Thoracic aorta (tissue), 2 donors: ENCODE data around the gene TTLL4. TPM values are rescaled to one million over a fixed set of nuclear protein-coding genes. Genes with fewer than 3 reads are reported as not detected.
A peak's percentile ranks its signal among the peaks of the same experiment; 100 is the strongest.

Source experiments
- ATAC-seq: fragments of 150-250 bp; one replicate; pipeline ENCODE4 v1.8.0; 2017; ENCODE audit warnings: low read depth; ENCODE audit not compliant: insufficient number of reproducible peaks, low FRiP score
- DNase-seq: peaks from one replicate; pipeline ENCODE4 v3.0.0-alpha.2; 2020; ENCODE audit warnings: low spot score
- H3K27ac ChIP-seq, 2 donors: fragments of 200-600 bp; sonication (generic); 1 replicate in 1 of 2; 2 replicates in 1 of 2; pipeline ENCODE4 v1.5.1; 2016; ENCODE audit warnings: mild to moderate bottlenecking in 2 of 2, moderate library complexity in 2 of 2
- H3K27me3 ChIP-seq: fragments of 200-600 bp; sonication (generic); replicated peaks from 2 replicates; pipeline ENCODE4 v1.6.0; 2016; ENCODE audit warnings: mild to moderate bottlenecking; ENCODE audit not compliant: insufficient read depth
- H3K36me3 ChIP-seq: fragments of 200-600 bp; sonication (generic); one replicate; pipeline ENCODE4 v1.5.1; 2016
- H3K4me1 ChIP-seq, 2 donors: fragments of 200-600 bp; sonication (generic); 1 replicate in 1 of 2; 2 replicates in 1 of 2; pipeline versions ENCODE4 v1.5.1 to v1.6.0; 2016; ENCODE audit warnings: low read depth in 2 of 2, mild to moderate bottlenecking in 1 of 2; ENCODE audit not compliant: control insufficient read depth in 1 of 2
- H3K4me3 ChIP-seq: fragments of 200-600 bp; sonication (generic); 2 replicates; pipeline ENCODE4 v1.5.1; 2016; ENCODE audit warnings: mild to moderate bottlenecking
- H3K9me3 ChIP-seq: fragments of 200-600 bp; sonication (generic); 2 replicates; pipeline ENCODE4 v1.5.1; 2016
- CTCF ChIP-seq: fragments of 200-600 bp; sonication (generic); IDR thresholded peaks from one replicate; pipeline ENCODE4 v1.5.1; 2019; ENCODE audit warnings: antibody characterized with exemption
- total RNA-seq, 2 donors: library from RNA; depleted of rRNA; stranded (reverse); fragments of >200 nt; gene quantifications; one replicate each; pipeline versions ENCODE4 v1.1.0 to v1.2.3, GENCODE V29; 2016

Gene TTLL4
- total RNA-seq, 2 donors from 2014 or later, result 10.8 to 24.1 TPM

DNA sequence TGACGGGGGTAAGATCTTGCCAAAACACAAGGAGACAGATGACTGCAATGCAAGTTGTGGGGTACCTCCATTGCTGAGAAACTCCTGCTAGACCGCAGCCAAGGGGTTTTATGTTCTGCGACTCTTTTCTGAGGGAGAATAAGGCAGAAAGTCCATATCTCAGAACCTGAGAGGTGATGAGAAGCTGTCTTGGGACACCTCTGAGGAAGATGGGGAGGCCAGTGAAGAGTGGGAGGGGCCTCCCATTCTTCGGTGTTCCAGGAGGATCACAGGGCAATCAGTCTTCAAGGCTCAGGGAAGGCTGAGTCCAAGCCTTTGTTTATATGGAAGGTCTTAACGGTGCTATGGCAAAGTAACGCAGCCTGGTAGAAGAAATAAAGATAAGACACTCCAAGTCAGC lies 89.4 kb downstream of the TTLL4 start:
- Histone ChIP-seq H3K4me3 (no peak overlapping the region), H3K27ac (no peak overlapping the region), H3K36me3 (no peaks in the 10 kb centered on the region), H3K27me3 (no peaks in the 10 kb centered on the region), H3K9me3 (no peaks in the 10 kb centered on the region), H3K4me1 (peaks cover 6 to 14% of the 10 kb centered on the region in 2 donors)
- no peak for DNase-seq
- ATAC-seq, result no peak
- TF ChIP-seq CTCF, result no peak

DNA sequence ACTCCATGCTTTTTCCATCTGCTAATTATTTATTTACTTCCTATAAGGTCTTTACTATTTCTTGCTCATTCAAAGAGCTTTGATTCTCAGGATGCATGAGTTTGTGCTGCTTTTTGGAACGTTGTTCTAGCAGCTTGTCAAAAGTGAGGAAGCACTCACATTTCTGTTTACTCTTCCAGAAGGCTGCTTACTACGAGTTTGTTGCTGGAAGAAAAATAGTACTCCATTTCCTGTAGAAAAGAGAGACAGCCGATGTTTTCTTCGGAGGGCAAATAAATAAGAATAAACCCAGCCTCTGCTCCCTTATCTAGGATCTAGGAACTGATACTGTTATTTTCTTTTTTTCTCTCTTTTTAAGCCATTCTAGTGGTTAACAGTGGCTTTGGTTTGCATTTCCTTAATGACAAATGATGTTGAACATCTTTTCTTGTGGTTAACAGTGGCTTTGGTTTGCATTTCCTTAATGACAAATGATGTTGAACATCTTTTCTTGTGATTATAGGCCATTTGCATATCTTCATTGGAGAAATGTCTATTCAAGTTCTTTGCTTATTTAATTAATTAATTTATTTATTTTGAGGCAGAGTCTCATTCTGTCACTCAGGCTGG lies 91.9 kb downstream of the TTLL4 start:
- Histone ChIP-seq H3K27me3 (no peaks in the 10 kb centered on the region), H3K9me3 (no peaks in the 10 kb centered on the region), H3K4me3 (no peak overlapping the region), H3K4me1 (peaks cover 17 to 36% of the 10 kb centered on the region in 2 donors), H3K36me3 (no peaks in the 10 kb centered on the region), H3K27ac (peak overlapping the region; percentile 0 to 32)
- ATAC-seq (no peak), DNase-seq (no peak)
- TF ChIP-seq CTCF, result no peak

DNA sequence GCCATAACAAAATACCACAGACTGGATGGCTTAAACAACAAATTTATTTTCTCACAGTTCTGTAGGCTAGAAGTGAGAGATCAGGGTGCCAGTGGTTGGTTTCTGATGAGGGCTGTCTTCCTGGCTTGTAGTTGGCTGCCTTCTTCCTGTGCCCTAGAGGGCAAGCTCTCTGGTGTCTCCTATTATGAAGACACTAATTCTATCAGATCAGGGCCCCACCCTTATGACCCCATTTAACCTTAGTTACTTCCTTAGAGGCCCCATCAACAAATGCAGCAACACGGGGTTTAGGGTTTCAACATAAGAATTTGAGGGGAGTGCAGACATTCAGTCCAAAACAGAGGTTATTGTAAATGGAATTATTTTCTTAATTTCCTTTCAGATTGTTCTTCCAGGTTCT lies 94.2 kb downstream of the TTLL4 start:
- no peaks in the 10 kb centered on the region for H3K9me3 ChIP-seq
- no peak for TF ChIP-seq CTCF
- H3K4me1 ChIP-seq, result peaks cover 20 to 42% of the 10 kb centered on the region in 2 donors
- ATAC-seq, result no peak
- H3K27me3 ChIP-seq, result no peaks in the 10 kb centered on the region
- DNase-seq, result no peak
- no peak overlapping the region for H3K4me3 ChIP-seq
- peak overlapping the region; percentile 67 to 75 for H3K27ac ChIP-seq
- no peaks in the 10 kb centered on the region for H3K36me3 ChIP-seq

Other genes with a start within 250 kb of the TTLL4 start
- 10 to 100 TPM; 10.2 to 18.6 TPM for gene USP37, start 142.5 kb upstream of the TTLL4 start, total RNA-seq
- 10 to 100 TPM; 33.7 to 59.5 TPM for gene CNOT9, start 142.0 kb upstream of the TTLL4 start, total RNA-seq
- gene PLCD4, start 102.9 kb upstream of the TTLL4 start, total RNA-seq, result 1 to 10 TPM; 1.6 to 8.3 TPM
- 10 to 100 TPM; 27.9 to 47.9 TPM for gene ZNF142, start 51.2 kb upstream of the TTLL4 start, total RNA-seq
- 10 to 100 TPM; 30.2 to 40.1 TPM for gene BCS1L, start 51.2 kb upstream of the TTLL4 start, total RNA-seq
- gene RNF25, start 38.8 kb upstream of the TTLL4 start, total RNA-seq, result 10 to 100 TPM; 19.0 to 30.3 TPM
- gene STK36, start 38.7 kb upstream of the TTLL4 start, total RNA-seq, result 10 to 100 TPM; 26.0 to 55.4 TPM
- 10 to 100 TPM; 31.6 to 37.8 TPM for gene CYP27A1, start 71.3 kb downstream of the TTLL4 start, total RNA-seq
- gene PRKAG3, start 121.0 kb downstream of the TTLL4 start, total RNA-seq, result under 1 TPM in 1 of 2 donors, not detected in 1; 0.28 TPM
- gene WNT6, start 149.0 kb downstream of the TTLL4 start, total RNA-seq, result 1 to 10 TPM in 1 of 2 donors, under 1 TPM in 1; 0.27 to 2.5 TPM
- gene WNT10A, start 170.0 kb downstream of the TTLL4 start, total RNA-seq, result 1 to 10 TPM in 1 of 2 donors, not detected in 1; 1.6 TPM
- gene CDK5R2, start 248.8 kb downstream of the TTLL4 start, total RNA-seq, result not detected